HepG2 (cell line): Measurements from ENCODE around the gene TEF. TPM values are rescaled to one million over a fixed set of nuclear protein-coding genes. Genes with fewer than 3 reads are reported as not detected.
A peak's percentile ranks its signal among the peaks of the same experiment; 100 is the strongest.

ENCODE experiments used
- AHR ChIP-seq: IDR thresholded peaks from 2 replicates; pipeline ENCODE4 v1.6.1; 2018; ENCODE audit warnings: missing genetic modification reagents, missing compliant biosample characterization
- HMG20B ChIP-seq: conservative IDR thresholded peaks from 2 replicates; pipeline ENCODE4 v1.6.1; 2016; ENCODE audit warnings: missing genetic modification reagents, missing compliant biosample characterization
- JDP2 ChIP-seq: sonication (generic); formaldehyde crosslinking; IDR thresholded peaks from 2 replicates; pipeline ENCODE4 v1.8.1; 2022; ENCODE audit warnings: missing genetic modification reagents, borderline replicate concordance
- KDM1A ChIP-seq: IDR thresholded peaks from 2 replicates; pipeline ENCODE4 v1.6.1; 2016; ENCODE audit warnings: missing compliant biosample characterization
- KDM4B ChIP-seq: sonication (generic); formaldehyde crosslinking; IDR thresholded peaks from 2 replicates; pipeline ENCODE4 v1.4.0; 2020; ENCODE audit warnings: missing genetic modification reagents
- PAWR ChIP-seq: sonication (generic); formaldehyde crosslinking; IDR thresholded peaks from 2 replicates; pipeline ENCODE4 v1.4.0; 2020; ENCODE audit warnings: missing genetic modification reagents, mild to moderate bottlenecking, borderline replicate concordance
- SNRNP70 ChIP-seq: fragments of 200-400 bp; formaldehyde crosslinking; IDR thresholded peaks from 2 replicates; pipeline ENCODE4 v1.6.1; 2017; ENCODE audit warnings: mild to moderate bottlenecking, low read depth, low read length, moderate library complexity
- SOX6 ChIP-seq, 2 experiments: fragments of 450-650 bp in 1 of 2; sonication (generic) in 1 of 2; formaldehyde crosslinking in 1 of 2; IDR thresholded peaks; 2 replicates each; pipeline versions ENCODE4 v1.4.0 to v1.6.1; 2017 to 2020; ENCODE audit warnings: antibody characterized with exemption in 1 of 2, mild to moderate bottlenecking in 1 of 2, missing genetic modification reagents in 1 of 2
- TRIM22 ChIP-seq: fragments of 450-650 bp; IDR thresholded peaks from 2 replicates; pipeline ENCODE4 v1.6.1; 2017
- ZBTB1 ChIP-seq: sonication (generic); formaldehyde crosslinking; IDR thresholded peaks from 2 replicates; pipeline ENCODE4 v1.4.0; 2020; ENCODE audit warnings: missing genetic modification reagents, borderline replicate concordance
- ZFP90 ChIP-seq: sonication (generic); formaldehyde crosslinking; IDR thresholded peaks from 2 replicates; pipeline ENCODE4 v1.8.0; 2022; ENCODE audit warnings: missing genetic modification reagents, mild to moderate bottlenecking, inconsistent platforms, borderline replicate concordance
- ZNF10 ChIP-seq: sonication (generic); formaldehyde crosslinking; IDR thresholded peaks from 2 replicates; pipeline ENCODE4 v1.4.0; 2020; ENCODE audit warnings: mild to moderate bottlenecking, low read depth, missing genetic modification reagents, borderline replicate concordance
- ZNF234 ChIP-seq: sonication (generic); formaldehyde crosslinking; conservative IDR thresholded peaks from 2 replicates; pipeline ENCODE4 v1.5.1; 2020; ENCODE audit warnings: mild to moderate bottlenecking, missing genetic modification reagents
- ZNF33A ChIP-seq: sonication (generic); formaldehyde crosslinking; IDR thresholded peaks from 2 replicates; pipeline ENCODE4 v1.5.1; 2020; ENCODE audit warnings: missing genetic modification reagents, mild to moderate bottlenecking, moderate library complexity, borderline replicate concordance
- ZNF562 ChIP-seq: sonication (generic); formaldehyde crosslinking; IDR thresholded peaks from 2 replicates; pipeline ENCODE4 v1.8.0; 2022; ENCODE audit warnings: missing genetic modification reagents, borderline replicate concordance
- ZNF563 ChIP-seq: sonication (generic); formaldehyde crosslinking; IDR thresholded peaks from 2 replicates; pipeline ENCODE4 v1.8.0; 2022; ENCODE audit warnings: mild to moderate bottlenecking, moderate library complexity, missing genetic modification reagents
- ZNF607 ChIP-seq: sonication (generic); formaldehyde crosslinking; IDR thresholded peaks from 2 replicates; pipeline ENCODE4 v1.5.1; 2020; ENCODE audit warnings: missing genetic modification reagents, mild to moderate bottlenecking, borderline replicate concordance
- ZNF629 ChIP-seq: sonication (generic); formaldehyde crosslinking; conservative IDR thresholded peaks from 2 replicates; pipeline ENCODE4 v1.5.0; 2020; ENCODE audit warnings: missing genetic modification reagents
- ZNF724P ChIP-seq: sonication (generic); formaldehyde crosslinking; IDR thresholded peaks from 2 replicates; pipeline ENCODE4 v1.8.0; 2022; ENCODE audit warnings: missing genetic modification reagents, borderline replicate concordance
- ZSCAN30 ChIP-seq: sonication (generic); formaldehyde crosslinking; IDR thresholded peaks from 2 replicates; pipeline ENCODE4 v1.5.0; 2020; ENCODE audit warnings: mild to moderate bottlenecking, missing genetic modification reagents
- polyA plus RNA-seq, 8 experiments: library from polyadenylated mRNA; depleted of rRNA in 3 of 8; stranded (reverse) in 7 of 8; unstranded in 1 of 8; fragments of >200 nt; fragmentation: Illumina TruSeq in 4 of 8; extraction: Trizol in 4 of 8; gene quantifications; 2 replicates each; pipeline versions ENCODE4 v1.2.1 to v1.2.3, GENCODE V29; 2011 to 2016; ENCODE audit warnings: low read depth in 4 of 8, missing spikeins in 1 of 8, mixed read lengths in 1 of 8; ENCODE audit not compliant: insufficient read depth in 1 of 8
- total RNA-seq, 5 experiments: library from RNA; depleted of rRNA; stranded (reverse); fragments of >200 nt; fragmentation: Illumina TruSeq; extraction: Trizol; gene quantifications; 2 replicates each; pipeline ENCODE4 v1.2.3, GENCODE V29; 2016; ENCODE audit warnings: low read depth in 1 of 5
- TF ChIP-seq, protein P1 (sequence below): sonication (generic); formaldehyde crosslinking; IDR thresholded peaks from 2 replicates; pipeline ENCODE4 v1.4.0; 2020; ENCODE audit warnings: mild to moderate bottlenecking, low read depth, missing genetic modification reagents
- TF ChIP-seq, protein P2 (sequence below): IDR thresholded peaks from 2 replicates; pipeline ENCODE4 v1.6.1; 2012; ENCODE audit warnings: low read depth, low read length, improper control_type of control experiment
- TF ChIP-seq, protein P3 (sequence below): sonication (generic); formaldehyde crosslinking; IDR thresholded peaks from 2 replicates; pipeline ENCODE4 v1.4.0; 2020; ENCODE audit warnings: missing genetic modification reagents

TEF gene
- total and polyA plus RNA-seq, 2 of the 13 experiments (the other 11 are each of a cell fraction or from before 2014, with no cell fraction given): 7.6 to 11.2 TPM

DNA sequence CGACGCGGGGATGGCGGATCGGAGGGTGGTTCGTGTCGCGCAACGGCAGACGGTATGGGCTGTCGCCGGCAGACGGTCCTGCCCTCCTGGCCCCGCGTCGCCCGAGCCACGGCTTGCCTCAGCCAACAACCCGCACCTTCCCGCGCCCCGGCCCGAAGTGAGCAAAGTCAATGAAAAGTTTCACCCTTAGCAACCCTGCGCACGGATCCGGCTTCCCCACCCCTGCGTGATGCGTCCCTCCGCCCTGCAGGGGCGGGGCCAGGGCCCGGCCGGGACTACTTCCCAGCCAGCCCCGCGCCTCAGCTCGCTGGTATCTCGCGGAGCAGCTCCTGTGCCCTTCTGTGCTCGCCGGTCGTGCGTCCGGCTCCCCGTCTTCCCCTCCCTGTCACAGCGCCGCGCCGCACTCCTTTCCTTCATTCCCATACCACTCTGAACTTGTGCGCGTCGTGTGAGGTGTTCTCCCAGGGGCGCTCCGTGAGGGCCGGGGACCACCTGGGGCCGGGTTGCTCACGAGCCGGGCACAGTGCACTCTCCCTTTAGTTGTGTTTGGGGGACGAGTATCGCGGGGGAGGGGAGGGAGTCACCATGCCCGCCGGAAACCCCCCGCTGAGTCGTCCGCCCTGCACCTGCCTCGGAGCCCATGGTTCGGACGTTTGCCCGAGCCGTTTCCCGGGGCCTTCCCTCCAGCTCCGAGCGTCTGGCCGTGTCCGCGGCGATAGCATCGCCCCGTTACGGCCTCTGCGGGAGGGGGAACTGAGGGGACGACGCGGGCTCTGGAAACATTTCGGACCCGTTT, 65.1 kb downstream of the TEF start, which contains the start of gene TOB2 (continued):
- TF ChIP-seq TRIM22 (no peak), ZNF724P (CRISPR knock-in tag) (peak; percentile 93), ZBTB1 (peak; percentile 31; the same call in 1 of the 2 replicates), ZNF562 (no peak), PAWR (CRISPR knock-in tag) (peak; percentile 74; the same call in 1 of the 2 replicates), ZNF10 (no peak), ZFP90 (CRISPR knock-in tag) (peak; percentile 75; the same call in 1 of the 2 replicates), SNRNP70 (no peak), ZNF33A (CRISPR knock-in tag) (no peak), SOX6 (IDR thresholded peaks at IDR 0.05) (no peak), SOX6 (CRISPR knock-in tag; IDR thresholded peaks at IDR 0.05) (peak; percentile 84), AHR (CRISPR knock-in tag) (peak; percentile 87), ZNF563 (CRISPR knock-in tag) (peak; percentile 86), JDP2 (peak; percentile 95), ZNF234 (CRISPR knock-in tag) (peak; percentile 78), HMG20B (CRISPR knock-in tag) (peak; percentile 68), ZNF629 (CRISPR knock-in tag) (peak; percentile 26; the same call in 1 of the 2 replicates), KDM4B (peak; percentile 94), KDM1A (no peak), ZNF607 (CRISPR knock-in tag) (peak; percentile 97), ZSCAN30 (CRISPR knock-in tag) (peak; percentile 88; the same call in 1 of the 2 replicates)
- TF ChIP-seq, protein P1, sequence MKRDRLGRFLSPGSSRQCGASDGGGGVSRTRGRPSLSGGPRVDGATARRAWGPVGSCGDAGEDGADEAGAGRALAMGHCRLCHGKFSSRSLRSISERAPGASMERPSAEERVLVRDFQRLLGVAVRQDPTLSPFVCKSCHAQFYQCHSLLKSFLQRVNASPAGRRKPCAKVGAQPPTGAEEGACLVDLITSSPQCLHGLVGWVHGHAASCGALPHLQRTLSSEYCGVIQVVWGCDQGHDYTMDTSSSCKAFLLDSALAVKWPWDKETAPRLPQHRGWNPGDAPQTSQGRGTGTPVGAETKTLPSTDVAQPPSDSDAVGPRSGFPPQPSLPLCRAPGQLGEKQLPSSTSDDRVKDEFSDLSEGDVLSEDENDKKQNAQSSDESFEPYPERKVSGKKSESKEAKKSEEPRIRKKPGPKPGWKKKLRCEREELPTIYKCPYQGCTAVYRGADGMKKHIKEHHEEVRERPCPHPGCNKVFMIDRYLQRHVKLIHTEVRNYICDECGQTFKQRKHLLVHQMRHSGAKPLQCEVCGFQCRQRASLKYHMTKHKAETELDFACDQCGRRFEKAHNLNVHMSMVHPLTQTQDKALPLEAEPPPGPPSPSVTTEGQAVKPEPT (CRISPR knock-in tag): peak; percentile 93
- TF ChIP-seq, protein P2, sequence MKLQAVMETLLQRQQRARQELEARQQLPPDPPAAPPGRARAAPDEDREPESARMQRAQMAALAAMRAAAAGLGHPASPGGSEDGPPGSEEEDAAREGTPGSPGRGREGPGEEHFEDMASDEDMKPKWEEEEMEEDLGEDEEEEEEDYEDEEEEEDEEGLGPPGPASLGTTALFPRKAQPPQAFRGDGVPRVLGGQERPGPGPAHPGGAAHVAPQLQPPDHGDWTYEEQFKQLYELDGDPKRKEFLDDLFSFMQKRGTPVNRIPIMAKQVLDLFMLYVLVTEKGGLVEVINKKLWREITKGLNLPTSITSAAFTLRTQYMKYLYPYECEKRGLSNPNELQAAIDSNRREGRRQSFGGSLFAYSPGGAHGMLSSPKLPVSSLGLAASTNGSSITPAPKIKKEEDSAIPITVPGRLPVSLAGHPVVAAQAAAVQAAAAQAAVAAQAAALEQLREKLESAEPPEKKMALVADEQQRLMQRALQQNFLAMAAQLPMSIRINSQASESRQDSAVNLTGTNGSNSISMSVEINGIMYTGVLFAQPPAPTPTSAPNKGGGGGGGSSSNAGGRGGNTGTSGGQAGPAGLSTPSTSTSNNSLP: peak; percentile 64; the same call in 1 of the 2 replicates
- TF ChIP-seq, protein P3, sequence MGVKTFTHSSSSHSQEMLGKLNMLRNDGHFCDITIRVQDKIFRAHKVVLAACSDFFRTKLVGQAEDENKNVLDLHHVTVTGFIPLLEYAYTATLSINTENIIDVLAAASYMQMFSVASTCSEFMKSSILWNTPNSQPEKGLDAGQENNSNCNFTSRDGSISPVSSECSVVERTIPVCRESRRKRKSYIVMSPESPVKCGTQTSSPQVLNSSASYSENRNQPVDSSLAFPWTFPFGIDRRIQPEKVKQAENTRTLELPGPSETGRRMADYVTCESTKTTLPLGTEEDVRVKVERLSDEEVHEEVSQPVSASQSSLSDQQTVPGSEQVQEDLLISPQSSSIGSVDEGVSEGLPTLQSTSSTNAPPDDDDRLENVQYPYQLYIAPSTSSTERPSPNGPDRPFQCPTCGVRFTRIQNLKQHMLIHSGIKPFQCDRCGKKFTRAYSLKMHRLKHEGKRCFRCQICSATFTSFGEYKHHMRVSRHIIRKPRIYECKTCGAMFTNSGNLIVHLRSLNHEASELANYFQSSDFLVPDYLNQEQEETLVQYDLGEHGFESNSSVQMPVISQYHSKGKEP (CRISPR knock-in tag): peak; percentile 92
